ENCODE data around the gene LYZ. TPM values are rescaled to one million over a fixed set of nuclear protein-coding genes. Genes with fewer than 3 reads are reported as not detected.
A peak's percentile ranks its signal among the peaks of the same experiment; 100 is the strongest.

The LYZ gene
- total RNA-seq, 4 donors from 2014 or later = 6.6 to 34.2 (median 16.9) TPM

DNA sequence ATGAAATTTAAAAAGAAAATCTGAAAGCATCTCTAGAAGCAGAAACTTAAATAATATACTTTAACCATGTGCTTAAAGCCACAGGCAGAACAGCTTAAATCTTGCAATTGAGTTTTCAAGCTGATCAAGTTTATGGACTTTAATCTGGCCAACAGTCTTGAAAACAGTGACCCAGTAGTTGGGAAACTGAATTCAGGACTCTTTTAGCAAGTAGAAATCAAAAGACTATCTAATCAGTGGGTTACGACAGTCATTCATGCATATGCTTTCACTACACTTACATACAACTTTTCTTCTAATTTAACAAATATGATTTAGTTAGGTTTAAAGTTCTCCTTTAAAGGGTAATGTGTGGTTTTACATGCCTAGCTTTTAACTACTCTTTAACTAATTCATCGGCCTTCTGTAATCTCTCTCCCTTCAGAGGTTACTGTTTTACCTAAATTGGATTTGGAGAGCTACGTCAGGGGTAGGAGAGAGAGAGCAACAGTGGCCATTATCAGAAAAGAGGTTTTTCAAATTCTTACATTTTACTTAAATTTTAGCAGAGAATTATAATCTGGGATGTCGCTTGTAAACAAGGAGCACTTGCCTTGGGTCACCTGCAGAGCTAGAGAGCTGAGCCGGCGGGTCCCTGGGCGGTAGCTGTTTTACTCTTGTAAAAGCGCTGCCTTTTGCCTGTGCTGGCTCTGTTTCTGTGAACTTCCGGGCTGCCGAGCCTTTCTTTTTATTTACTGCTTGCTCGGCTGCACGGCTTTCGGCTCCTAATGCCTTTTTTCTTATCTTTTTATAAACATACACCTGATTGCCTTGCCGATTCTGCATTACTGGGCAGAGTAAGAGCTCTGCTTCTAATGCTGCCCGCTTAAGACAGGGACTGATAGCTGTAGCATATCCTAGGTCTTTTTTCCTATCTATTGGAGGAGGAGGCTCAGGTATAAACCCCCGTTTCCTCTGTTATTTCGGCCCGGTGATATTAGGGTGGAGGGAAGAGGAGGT lies 17.4 kb upstream of the LYZ start:
- Histone ChIP-seq H3K36me3 (no peaks in the 10 kb centered on the region), H3K27ac (peak overlapping the region in 1 of 3 donors; percentile 12), H3K4me3 (replicated peaks in 1 of 3) (peak overlapping the region in 2 of 3 donors; percentile 6 to 25), H3K4me1 (peaks cover 0 to 8% of the 10 kb centered on the region in 2 donors), H3K9me3 (no peaks in the 10 kb centered on the region), H3K27me3 (no peaks in the 10 kb centered on the region)
- intact Hi-C loops (cut with DNase I) = no loop called here
- TF ChIP-seq, protein P1, sequence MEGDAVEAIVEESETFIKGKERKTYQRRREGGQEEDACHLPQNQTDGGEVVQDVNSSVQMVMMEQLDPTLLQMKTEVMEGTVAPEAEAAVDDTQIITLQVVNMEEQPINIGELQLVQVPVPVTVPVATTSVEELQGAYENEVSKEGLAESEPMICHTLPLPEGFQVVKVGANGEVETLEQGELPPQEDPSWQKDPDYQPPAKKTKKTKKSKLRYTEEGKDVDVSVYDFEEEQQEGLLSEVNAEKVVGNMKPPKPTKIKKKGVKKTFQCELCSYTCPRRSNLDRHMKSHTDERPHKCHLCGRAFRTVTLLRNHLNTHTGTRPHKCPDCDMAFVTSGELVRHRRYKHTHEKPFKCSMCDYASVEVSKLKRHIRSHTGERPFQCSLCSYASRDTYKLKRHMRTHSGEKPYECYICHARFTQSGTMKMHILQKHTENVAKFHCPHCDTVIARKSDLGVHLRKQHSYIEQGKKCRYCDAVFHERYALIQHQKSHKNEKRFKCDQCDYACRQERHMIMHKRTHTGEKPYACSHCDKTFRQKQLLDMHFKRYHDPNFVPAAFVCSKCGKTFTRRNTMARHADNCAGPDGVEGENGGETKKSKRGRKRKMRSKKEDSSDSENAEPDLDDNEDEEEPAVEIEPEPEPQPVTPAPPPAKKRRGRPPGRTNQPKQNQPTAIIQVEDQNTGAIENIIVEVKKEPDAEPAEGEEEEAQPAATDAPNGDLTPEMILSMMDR (IDR thresholded peaks at IDR 0.05) = no peak
- no peak for TF ChIP-seq POLR2A (IDR thresholded peaks at IDR 0.05)
- peak; percentile 39 to 59 for DNase-seq
- whole genome bisulfite sequencing, 2 donors = 11% methylated on average over 18 of the region's 18 CpGs

GRCh38 chr12:69331519-69331908 lies 16.7 kb upstream of the LYZ start:
- Histone ChIP-seq H3K36me3 (no peaks in the 10 kb centered on the region), H3K4me3 (replicated peaks in 1 of 3) (peak overlapping the region in 2 of 3 donors; percentile 6 to 25), H3K4me1 (peaks cover 0 to 8% of the 10 kb centered on the region in 2 donors), H3K27ac (no peak overlapping the region), H3K27me3 (no peaks in the 10 kb centered on the region), H3K9me3 (no peaks in the 10 kb centered on the region)
- 19 to 22% methylated on average over 7 of the region's 7 CpGs for WGBS, 2 donors
- TF ChIP-seq, protein P1 (IDR thresholded peaks at IDR 0.05) = no peak
- no peak for TF ChIP-seq POLR2A (IDR thresholded peaks at IDR 0.05)
- intact Hi-C loops (cut with DNase I) = no loop called here
- DNase-seq = no peak

- WGBS, 2 donors = 70 to 81% methylated on average over 20 of the region's 20 CpGs
- H3K36me3 ChIP-seq = no peaks in the 10 kb centered on the region
- no peak for TF ChIP-seq POLR2A (IDR thresholded peaks at IDR 0.05)
- TF ChIP-seq, protein P1 (IDR thresholded peaks at IDR 0.05) = no peak
- H3K4me3 ChIP-seq (replicated peaks in 1 of 3) = no peak overlapping the region
- no peak overlapping the region for H3K27ac ChIP-seq
- intact Hi-C loops (cut with DNase I) = no loop called here
- peaks cover 0 to 8% of the 10 kb centered on the region in 2 donors for H3K4me1 ChIP-seq
- H3K27me3 ChIP-seq = no peaks in the 10 kb centered on the region
- DNase-seq = no peak
- H3K9me3 ChIP-seq = no peaks in the 10 kb centered on the region
These were observed 16.1 kb upstream of the LYZ start for GRCh38 chr12:69331909-69332684.

DNA sequence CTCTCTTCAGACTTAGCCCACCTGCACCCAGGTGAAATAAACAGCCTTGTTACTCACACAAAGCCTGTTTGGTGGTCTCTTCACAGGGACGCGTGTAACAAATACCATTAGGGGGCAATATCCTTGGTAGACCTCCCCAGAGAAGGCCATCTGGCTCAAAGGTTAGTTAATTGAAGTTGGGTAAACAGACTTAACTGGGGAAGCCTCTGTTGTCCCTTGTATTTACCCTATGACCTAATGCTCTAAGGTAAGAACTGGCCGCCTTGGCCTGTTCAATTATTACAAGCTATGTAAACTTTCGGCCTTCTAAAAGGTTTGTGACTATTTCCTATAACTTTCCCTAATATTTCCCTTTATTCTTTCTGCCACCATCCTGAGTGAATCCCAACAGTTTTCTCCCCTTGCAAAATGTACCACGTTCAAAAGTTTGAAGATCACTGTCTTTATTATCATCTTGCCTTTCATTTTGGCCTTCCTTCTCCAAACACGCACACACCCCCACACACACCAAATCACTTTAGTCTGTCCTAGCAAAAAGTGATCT lies 15.3 kb upstream of the LYZ start:
- 94% methylated on average over 6 of the region's 6 CpGs for WGBS, 2 donors
- intact Hi-C loops (cut with DNase I) = no loop called here
- no peak for DNase-seq
- Histone ChIP-seq H3K27me3 (no peaks in the 10 kb centered on the region), H3K4me3 (replicated peaks in 1 of 3) (no peak overlapping the region), H3K36me3 (no peaks in the 10 kb centered on the region), H3K4me1 (peaks cover 0 to 8% of the 10 kb centered on the region in 2 donors), H3K27ac (no peak overlapping the region), H3K9me3 (no peaks in the 10 kb centered on the region)
- no peak for TF ChIP-seq POLR2A (IDR thresholded peaks at IDR 0.05)
- TF ChIP-seq, protein P1 (IDR thresholded peaks at IDR 0.05) = no peak

Data from thyroid gland (tissue), 4 donors.